Measurements from ENCODE around the gene MMP2.

GRCh38 chr16:55499951-55500529 lies 21.0 kb downstream of the MMP2 start:
- TF ChIP-seq CTCF (IDR thresholded peaks at IDR 0.05), result no peak
- TF ChIP-seq POLR2A (IDR thresholded peaks at IDR 0.05), result no peak
